HUES64 (cell line): ENCODE measurements around the gene GPR32.
"Not testable (repeated sequence)": the region's sequence is repeated elsewhere in the genome, so short reads cannot be mapped to it uniquely, and the experiment has no call there.

Source experiments
- H3K27ac ChIP-seq: 2 replicates; pipeline ENCODE4 v1.7.0; 2013; ENCODE audit warnings: low read depth, low read length, inconsistent platforms
- H3K27me3 ChIP-seq: 2 replicates; pipeline ENCODE4 v1.6.1; 2013; ENCODE audit warnings: mild to moderate bottlenecking, low read length; ENCODE audit not compliant: insufficient read depth
- H3K36me3 ChIP-seq: 2 replicates; pipeline ENCODE4 v1.6.1; 2013; ENCODE audit warnings: mild to moderate bottlenecking, low read length; ENCODE audit not compliant: insufficient read depth
- H3K4me1 ChIP-seq: 2 replicates; pipeline ENCODE4 v1.6.1; 2013; ENCODE audit warnings: mild to moderate bottlenecking, low read length, moderate library complexity; ENCODE audit not compliant: insufficient read depth
- H3K4me3 ChIP-seq: 2 replicates; pipeline ENCODE4 v1.5.1; 2013; ENCODE audit warnings: mild to moderate bottlenecking, low read length, moderate library complexity
- H3K9ac ChIP-seq: 2 replicates; pipeline ENCODE4 v1.6.1; 2013; ENCODE audit warnings: mild to moderate bottlenecking, low read depth, low read length
- H3K9me3 ChIP-seq: 2 replicates; pipeline ENCODE4 v1.6.1; 2013; ENCODE audit warnings: low read depth, low read length; ENCODE audit not compliant: insufficient read depth
- WGBS: fragments of 150-250, 120-280 bp; methylation state at CpG from one replicate; pipeline ENCODE4 v1.1.7; 2013; ENCODE audit warnings: missing lambda C conversion rate; 5-methylcytosine and 5-hydroxymethylcytosine counted together

The GPR32 gene

GRCh38 chr19:50750010-50750409 lies 20.3 kb upstream of the GPR32 start:
- Histone ChIP-seq H3K4me1 (no peaks in the 10 kb centered on the region), H3K4me3 (no peak overlapping the region), H3K9me3 (peaks cover 24% of the 10 kb centered on the region), H3K36me3 (no peaks in the 10 kb centered on the region), H3K27ac (no peak overlapping the region), H3K9ac (no peak overlapping the region), H3K27me3 (no peaks in the 10 kb centered on the region)
- 88% methylated on average over 15 of the region's 15 CpGs for WGBS

- Histone ChIP-seq H3K27ac (no peak overlapping the region), H3K4me3 (no peak overlapping the region), H3K36me3 (no peaks in the 10 kb centered on the region), H3K27me3 (no peaks in the 10 kb centered on the region), H3K9me3 (peaks cover 18% of the 10 kb centered on the region; the same call in 1 of the 2 replicates), H3K4me1 (no peaks in the 10 kb centered on the region), H3K9ac (no peak overlapping the region)
- WGBS = 88% methylated on average over 4 of the region's 4 CpGs
Observed at GRCh38 chr19:50753879-50754278, 16.4 kb upstream of the GPR32 start.

GRCh38 chr19:50756244-50756643 lies 14.0 kb upstream of the GPR32 start:
- not testable (repeated sequence) for H3K4me3 ChIP-seq, H3K4me1 ChIP-seq, H3K27ac ChIP-seq, H3K9ac ChIP-seq, H3K36me3 ChIP-seq, H3K27me3 ChIP-seq
- 68% methylated on average over 8 of the region's 8 CpGs for WGBS
- peaks cover 23% of the 10 kb centered on the region for H3K9me3 ChIP-seq

GRCh38 chr19:50757624-50758023 lies 12.6 kb upstream of the GPR32 start:
- H3K27me3 ChIP-seq, H3K4me1 ChIP-seq, H3K36me3 ChIP-seq, H3K9ac ChIP-seq, H3K4me3 ChIP-seq, H3K27ac ChIP-seq: not testable (repeated sequence)
- 100% methylated on average over 2 of the region's 3 CpGs for WGBS
- peaks cover 23% of the 10 kb centered on the region for H3K9me3 ChIP-seq

- not testable (repeated sequence) for H3K36me3 ChIP-seq, H3K27ac ChIP-seq, H3K9ac ChIP-seq, H3K27me3 ChIP-seq, H3K4me1 ChIP-seq, H3K4me3 ChIP-seq
- 93% methylated on average over 11 of the region's 18 CpGs for WGBS
- H3K9me3 ChIP-seq = peaks cover 22% of the 10 kb centered on the region
Observed at GRCh38 chr19:50759076-50759475, 11.2 kb upstream of the GPR32 start.

- H3K9ac ChIP-seq = no peak overlapping the region
- H3K4me3 ChIP-seq = no peak overlapping the region
- H3K36me3 ChIP-seq = no peaks in the 10 kb centered on the region
- H3K27me3 ChIP-seq = no peaks in the 10 kb centered on the region
- no peaks in the 10 kb centered on the region for H3K4me1 ChIP-seq
- no peak overlapping the region for H3K27ac ChIP-seq
- 69% methylated on average over 4 of the region's 4 CpGs for WGBS
- H3K9me3 ChIP-seq = peaks cover 19% of the 10 kb centered on the region
Observed at GRCh38 chr19:50759886-50760285, 10.4 kb upstream of the GPR32 start.

GRCh38 chr19:50761501-50761900 lies 8.8 kb upstream of the GPR32 start:
- H3K9ac ChIP-seq, H3K4me3 ChIP-seq, H3K27ac ChIP-seq, H3K36me3 ChIP-seq, H3K4me1 ChIP-seq, H3K27me3 ChIP-seq: not testable (repeated sequence)
- H3K9me3 ChIP-seq = peaks cover 23% of the 10 kb centered on the region
- 72% methylated on average over 3 of the region's 3 CpGs for WGBS

GRCh38 chr19:50763521-50763920 lies 6.7 kb upstream of the GPR32 start:
- H3K27ac ChIP-seq, H3K4me1 ChIP-seq, H3K4me3 ChIP-seq, H3K36me3 ChIP-seq, H3K9ac ChIP-seq, H3K27me3 ChIP-seq: not testable (repeated sequence)
- 84% methylated on average over 5 of the region's 13 CpGs for WGBS
- peaks cover 26% of the 10 kb centered on the region for H3K9me3 ChIP-seq

GRCh38 chr19:50764409-50764808 lies 5.9 kb upstream of the GPR32 start:
- H3K36me3 ChIP-seq = no peaks in the 10 kb centered on the region
- H3K27ac ChIP-seq = no peak overlapping the region
- H3K9me3 ChIP-seq = peaks cover 27% of the 10 kb centered on the region
- H3K9ac ChIP-seq = no peak overlapping the region
- H3K27me3 ChIP-seq = no peaks in the 10 kb centered on the region
- no peak overlapping the region for H3K4me3 ChIP-seq
- H3K4me1 ChIP-seq = no peaks in the 10 kb centered on the region
- 92% methylated on average over 7 of the region's 7 CpGs for WGBS

GRCh38 chr19:50766746-50767145 lies 3.5 kb upstream of the GPR32 start:
- not testable (repeated sequence) for H3K9ac ChIP-seq, H3K36me3 ChIP-seq, H3K27ac ChIP-seq, H3K4me3 ChIP-seq, H3K4me1 ChIP-seq, H3K27me3 ChIP-seq
- H3K9me3 ChIP-seq = peaks cover 21% of the 10 kb centered on the region
- WGBS = 83% methylated on average over 10 of the region's 12 CpGs

GRCh38 chr19:50767263-50767662 lies 3.0 kb upstream of the GPR32 start:
- WGBS = 43% methylated on average over 5 of the region's 5 CpGs
- not testable (repeated sequence) for H3K36me3 ChIP-seq, H3K27ac ChIP-seq, H3K4me3 ChIP-seq, H3K9ac ChIP-seq, H3K27me3 ChIP-seq, H3K4me1 ChIP-seq
- H3K9me3 ChIP-seq = peaks cover 19% of the 10 kb centered on the region

GRCh38 chr19:50768277-50768676 lies 2.0 kb upstream of the GPR32 start:
- Histone ChIP-seq H3K4me1 (no peaks in the 10 kb centered on the region), H3K9me3 (peaks cover 17% of the 10 kb centered on the region), H3K27me3 (no peaks in the 10 kb centered on the region), H3K36me3 (no peaks in the 10 kb centered on the region), H3K4me3 (no peak overlapping the region), H3K27ac (no peak overlapping the region), H3K9ac (no peak overlapping the region)
- 92% methylated on average over 5 of the region's 5 CpGs for WGBS
